Measurements from ENCODE around the gene CUBN. TPM values are rescaled to one million over a fixed set of nuclear protein-coding genes. Genes with fewer than 3 reads are reported as not detected.
A peak's percentile ranks its signal among the peaks of the same experiment; 100 is the strongest.

The CUBN gene
- total and polyA plus RNA-seq, 2 of the 13 experiments (the other 11 are each of a cell fraction or from before 2014, with no cell fraction given) = 0.27 to 0.32 TPM

DNA sequence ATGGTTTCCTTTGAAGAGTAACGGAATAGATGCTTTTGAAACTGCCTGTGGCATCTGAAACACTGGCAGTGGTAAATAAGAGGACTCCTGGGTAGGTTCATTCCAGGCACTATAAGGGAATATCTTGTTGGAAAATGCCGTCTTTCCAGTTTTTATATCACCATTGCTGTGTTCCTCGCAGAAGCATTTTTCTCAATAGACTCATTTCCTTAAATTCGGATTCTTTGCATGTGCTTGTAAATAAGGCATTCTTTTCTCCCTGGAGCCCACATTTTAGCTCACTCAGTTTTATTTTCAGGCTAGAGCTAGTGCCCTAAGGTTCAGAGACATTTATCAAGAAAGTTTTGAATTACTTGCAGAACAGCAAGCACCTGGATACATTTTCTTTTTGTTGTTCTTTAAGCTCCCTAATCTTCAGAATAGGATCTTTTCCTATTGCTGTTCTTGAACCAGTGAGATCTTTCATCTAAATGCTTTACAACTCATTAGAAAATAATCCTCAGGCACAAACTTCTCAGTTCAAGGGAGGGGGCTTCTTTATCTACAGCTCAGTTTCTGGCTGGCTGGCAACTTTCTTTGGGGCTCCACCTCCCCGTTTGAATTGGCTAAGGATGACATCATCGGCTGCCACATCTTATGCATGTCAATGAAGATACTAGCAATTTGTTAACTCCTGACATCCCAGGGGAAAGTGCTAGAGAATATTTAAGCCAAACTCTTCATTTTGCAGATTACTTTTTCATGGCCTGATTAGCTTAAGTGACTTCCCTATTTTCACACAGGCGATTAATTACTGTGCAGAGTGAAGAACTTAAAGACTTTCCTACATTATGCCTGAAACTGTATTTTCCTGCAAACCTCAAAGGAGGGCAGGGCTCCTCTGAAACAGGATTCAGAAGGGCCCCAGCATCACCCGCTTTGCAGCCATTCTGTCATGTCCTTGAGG, 178.7 kb downstream of the CUBN start:
- Histone ChIP-seq H3K27me3 (ENCODE audit: control insufficient read depth in 1 of 2, insufficient read depth in 2 of 2, low read length in 2 of 2) (no peaks in the 10 kb centered on the region), H3K27ac (ENCODE audit: extremely low read length, insufficient read depth, low read length) (no peak overlapping the region), H3K4me2 (ENCODE audit: low read depth, low read length) (no peak overlapping the region), H3K9ac (ENCODE audit: insufficient read depth, low read depth, low read length) (no peak overlapping the region), H3K4me1 (ENCODE audit: insufficient read depth, low read length) (no peaks in the 10 kb centered on the region), H3K4me3 (replicated peaks in 1 of 3; ENCODE audit: insufficient read depth in 1 of 3, low read depth in 2 of 3, low read length in 3 of 3) (no peak overlapping the region), H2AFZ (ENCODE audit: low read length) (no peak overlapping the region), H3K9me3 (ENCODE audit: low read length) (no peaks in the 10 kb centered on the region), H3K36me3 (replicated peaks in 1 of 2; ENCODE audit: control insufficient read depth in 1 of 2, insufficient read depth in 2 of 2, low read length in 2 of 2) (no peaks in the 10 kb centered on the region), H3K79me2 (ENCODE audit: insufficient read depth, low read length) (no peaks in the 10 kb centered on the region), H4K20me1 (ENCODE audit: insufficient read depth, low read length) (no peaks in the 10 kb centered on the region)
- 36% methylated on average over 8 of the region's 8 CpGs for WGBS (ENCODE audit: low lambda C conversion rate)
- ChIA-PET POLR2A (no interaction called here), CTCF (ENCODE audit: low intra/inter-chr PET ratio, low total read pairs) (no interaction called here)
- TF ChIP-seq ZNF451 (CRISPR knock-in tag; IDR thresholded peaks at IDR 0.05) (no peak), ATF7 (IDR thresholded peaks at IDR 0.05) (peak; percentile 87), ATF7 (CRISPR knock-in tag; IDR thresholded peaks at IDR 0.05) (no peak)
- no peak for FAIRE-seq
- intact Hi-C loops (cut with micrococcal nuclease; ENCODE audit: unreplicated experiment) = no loop called here
- no peak for ATAC-seq
- DNase-seq (ENCODE audit: low spot score) = no peak
- no TSS peak for BruUV-seq (replicated peaks)
- in situ Hi-C loops (cut with HindIII; ENCODE audit: extremely low pct_ligation_motif_present, low pct_unique_long_range_greater_than_20kb) = no loop called here

DNA sequence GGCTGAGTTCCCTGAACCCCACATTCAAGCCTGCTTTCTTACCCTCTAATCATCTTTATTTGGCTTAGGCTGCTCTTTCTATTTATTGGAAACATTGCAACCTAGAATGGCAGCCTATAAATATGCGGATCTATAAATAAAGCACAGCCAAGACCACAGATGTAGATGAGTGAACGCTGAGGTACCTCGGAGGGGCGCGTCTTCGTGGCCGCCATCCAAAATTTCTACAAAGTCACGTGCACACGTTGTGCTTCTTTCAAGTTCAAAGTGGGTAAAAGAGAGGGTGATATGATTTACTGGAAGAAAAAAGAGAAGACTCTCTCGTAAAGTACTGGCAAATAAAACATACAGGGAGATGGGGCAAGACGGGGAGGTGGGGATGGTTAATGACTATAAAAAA, 179.8 kb downstream of the CUBN start:
- WGBS (ENCODE audit: low lambda C conversion rate) = 68% methylated on average over 11 of the region's 11 CpGs
- no TSS peak for BruUV-seq (replicated peaks)
- Histone ChIP-seq H3K27me3 (ENCODE audit: control insufficient read depth in 1 of 2, insufficient read depth in 2 of 2, low read length in 2 of 2) (no peaks in the 10 kb centered on the region), H4K20me1 (ENCODE audit: insufficient read depth, low read length) (no peaks in the 10 kb centered on the region), H3K9me3 (ENCODE audit: low read length) (no peaks in the 10 kb centered on the region), H3K4me1 (ENCODE audit: insufficient read depth, low read length) (no peaks in the 10 kb centered on the region), H2AFZ (ENCODE audit: low read length) (no peak overlapping the region), H3K9ac (ENCODE audit: insufficient read depth, low read depth, low read length) (no peak overlapping the region), H3K36me3 (replicated peaks in 1 of 2; ENCODE audit: control insufficient read depth in 1 of 2, insufficient read depth in 2 of 2, low read length in 2 of 2) (no peaks in the 10 kb centered on the region), H3K4me3 (replicated peaks in 1 of 3; ENCODE audit: insufficient read depth in 1 of 3, low read depth in 2 of 3, low read length in 3 of 3) (no peak overlapping the region), H3K79me2 (ENCODE audit: insufficient read depth, low read length) (no peaks in the 10 kb centered on the region), H3K27ac (ENCODE audit: extremely low read length, insufficient read depth, low read length) (no peak overlapping the region), H3K4me2 (ENCODE audit: low read depth, low read length) (no peak overlapping the region)
- in situ Hi-C loops (cut with HindIII; ENCODE audit: extremely low pct_ligation_motif_present, low pct_unique_long_range_greater_than_20kb) = no loop called here
- intact Hi-C loops (cut with micrococcal nuclease; ENCODE audit: unreplicated experiment) = no loop called here
- no peak for TF ChIP-seq SP5 (CRISPR knock-in tag; IDR thresholded peaks at IDR 0.05; ENCODE audit: borderline replicate concordance, low read depth)
- no peak for TF ChIP-seq ZNF335 (CRISPR knock-in tag; IDR thresholded peaks at IDR 0.05)
- TF ChIP-seq SCMH1 (CRISPR knock-in tag; IDR thresholded peaks at IDR 0.05; ENCODE audit: borderline replicate concordance) = no peak
- TF ChIP-seq PHF21A (CRISPR knock-in tag; IDR thresholded peaks at IDR 0.05) = no peak
- DNase-seq (ENCODE audit: low spot score) = no peak
- POLR2A ChIA-PET = no interaction called here
- ATAC-seq = no peak
- no peak for FAIRE-seq
- CTCF ChIA-PET (ENCODE audit: low intra/inter-chr PET ratio, low total read pairs) = no interaction called here
